HCT116 (cell line): Measurements from ENCODE around the gene SLC7A10. TPM values are rescaled to one million over a fixed set of nuclear protein-coding genes. Genes with fewer than 3 reads are reported as not detected.

Experiments used
- ATAC-seq: fragments of 200-7000 bp; cut with Tn5 transposase; 2 replicates; pipeline ENCODE4 v1.9.1; 2020; ENCODE audit warnings: mild to moderate bottlenecking, moderate library complexity
- BruUV-seq: library from RNA; stranded (reverse); fragments of 400-500 nt; replicated peaks from 2 replicates; lab custom pipeline; 2021; lab: Mats Ljungman, UMichigan
- CTCF ChIA-PET: fragments of 300-600 bp; sonication (Branson Sonifier 250); formaldehyde crosslinking; loops from one replicate; lab custom pipeline; 2021; ENCODE audit warnings: antibody characterized with exemption; lab: Charles Lee
- POLR2A ChIA-PET: fragments of 300-600, 350-600 bp; sonication (Branson Sonifier 250); formaldehyde crosslinking; loops from one replicate; lab custom pipeline; 2021; ENCODE audit warnings: antibody characterized with exemption; lab: Charles Lee
- RAD21 ChIA-PET, 2 experiments: fragments of 300-600 bp; sonication (Branson Sonifier 250); formaldehyde crosslinking; loops; one replicate each; lab custom pipeline; 2023; ENCODE audit warnings: low total read pairs in 2 of 2; ENCODE audit not compliant: uncharacterized antibody in 2 of 2, unreplicated experiment in 2 of 2, low non-redundant PET in 1 of 2; lab: Charles Lee
- DNase-seq: peaks from one replicate; pipeline ENCODE4 v3.0.0-alpha.2; 2010; ENCODE audit warnings: low read depth, low spot score
- H2AFZ ChIP-seq: fragments of 200-600 bp; shearing (Covaris generic), sonication (generic); 2 replicates; pipeline ENCODE4 v1.6.1; 2017; ENCODE audit warnings: low read depth, mixed run types, mixed read lengths, antibody characterized with exemption, low read length; ENCODE audit not compliant: poor library complexity, severe bottlenecking
- H3K27ac ChIP-seq: 2 replicates; pipeline ENCODE4 v1.5.1; 2012; ENCODE audit warnings: low read depth, low read length
- H3K27me3 ChIP-seq: fragments of 200-600 bp; sonication (generic); 2 replicates; pipeline ENCODE4 v1.6.1; 2016; ENCODE audit warnings: mixed run types, low read length, mixed read lengths; ENCODE audit not compliant: insufficient read depth
- H3K36me3 ChIP-seq, 2 experiments: fragments of 200-500 bp in 1 of 2; fragments of 200-600 bp in 1 of 2; sonication (Bioruptor generic) in 1 of 2; sonication (generic) in 1 of 2; 2 replicates each; pipeline versions ENCODE4 v1.5.1 to v1.6.1; 2014 to 2016; ENCODE audit warnings: low read length in 2 of 2, inconsistent platforms in 1 of 2, mixed read lengths in 1 of 2, mixed run types in 1 of 2; ENCODE audit not compliant: insufficient read depth in 2 of 2, control insufficient read depth in 1 of 2
- H3K4me1 ChIP-seq, 2 experiments: fragments of 200-600 bp in 1 of 2; sonication (generic) in 1 of 2; 2 replicates each; pipeline versions ENCODE4 v1.5.1 to v1.6.1; 2012 to 2017; ENCODE audit warnings: low read length in 2 of 2, inconsistent platforms in 1 of 2, mild to moderate bottlenecking in 1 of 2, mixed read lengths in 1 of 2, mixed run types in 1 of 2, moderate library complexity in 1 of 2; ENCODE audit not compliant: insufficient read depth in 2 of 2, control insufficient read depth in 1 of 2
- H3K4me2 ChIP-seq: fragments of 200-600 bp; sonication (generic); 2 replicates; pipeline ENCODE4 v1.6.1; 2017; ENCODE audit warnings: mixed run types, low read length, mixed read lengths
- H3K4me3 ChIP-seq, 2 experiments: fragments of 200-600 bp in 1 of 2; sonication (generic) in 1 of 2; replicated peaks in 1 of 2; 2 replicates each; pipeline ENCODE4 v1.5.1; 2011 to 2016; ENCODE audit warnings: low read length in 2 of 2, control low read depth in 1 of 2, low read depth in 1 of 2, mild to moderate bottlenecking in 1 of 2, mixed read lengths in 1 of 2, mixed run types in 1 of 2
- H3K79me2 ChIP-seq: fragments of 200-600 bp; sonication (generic); 2 replicates; pipeline ENCODE4 v1.6.1; 2017; ENCODE audit warnings: mild to moderate bottlenecking, mixed run types, low read length, moderate library complexity, mixed read lengths; ENCODE audit not compliant: insufficient read depth
- H3K9ac ChIP-seq: fragments of 200-600 bp; sonication (generic); 2 replicates; pipeline ENCODE4 v1.6.1; 2016; ENCODE audit warnings: low read length, mixed read lengths
- H3K9me2 ChIP-seq: fragments of 200-600 bp; sonication (generic), shearing (Covaris generic); 2 replicates; pipeline ENCODE4 v1.6.1; 2017; ENCODE audit warnings: mixed run types, mild to moderate bottlenecking, moderate library complexity; ENCODE audit not compliant: insufficient read depth
- H3K9me3 ChIP-seq, 2 experiments: fragments of 200-500 bp in 1 of 2; fragments of 200-600 bp in 1 of 2; sonication (Bioruptor generic) in 1 of 2; sonication (generic) in 1 of 2; 2 replicates each; pipeline ENCODE4 v1.6.1; 2014 to 2017; ENCODE audit warnings: low read length in 2 of 2, mixed read lengths in 2 of 2, inconsistent platforms in 1 of 2, low read depth in 1 of 2, mild to moderate bottlenecking in 1 of 2, mixed run types in 1 of 2, moderate library complexity in 1 of 2; ENCODE audit not compliant: control insufficient read depth in 1 of 2, insufficient read depth in 1 of 2
- H4K20me1 ChIP-seq: fragments of 200-600 bp; sonication (generic), shearing (Covaris generic); 2 replicates; pipeline ENCODE4 v1.6.1; 2017; ENCODE audit warnings: mixed run types, mild to moderate bottlenecking, moderate library complexity; ENCODE audit not compliant: insufficient read depth
- ATF3 ChIP-seq: IDR thresholded peaks from 2 replicates; pipeline ENCODE4 v1.6.1; 2012
- CEBPB ChIP-seq: IDR thresholded peaks from 2 replicates; pipeline ENCODE4 v1.6.1; 2012; ENCODE audit warnings: low read depth
- CTCF ChIP-seq, 3 experiments: fragments of 200-600 bp in 1 of 3; sonication (generic) in 1 of 3; IDR thresholded peaks in 2 of 3; conservative IDR thresholded peaks in 1 of 3; 2 replicates each; pipeline ENCODE4 v1.5.1; 2012 to 2017; ENCODE audit warnings: low read depth in 2 of 3, low read length in 2 of 3, antibody characterized with exemption in 1 of 3, borderline replicate concordance in 1 of 3, control low read depth in 1 of 3, mild to moderate bottlenecking in 1 of 3, mixed read lengths in 1 of 3, mixed run types in 1 of 3, moderate library complexity in 1 of 3; ENCODE audit not compliant: insufficient read depth in 1 of 3
- EGR1 ChIP-seq: IDR thresholded peaks from 2 replicates; pipeline ENCODE4 v1.6.1; 2012; ENCODE audit warnings: low read depth
- EZH2phosphoT487 ChIP-seq: fragments of 200-600 bp; IDR thresholded peaks from 2 replicates; pipeline ENCODE4 v1.6.1; 2018; ENCODE audit warnings: antibody characterized with exemption, borderline replicate concordance
- FOSL1 ChIP-seq: IDR thresholded peaks from 2 replicates; pipeline ENCODE4 v1.6.1; 2012; ENCODE audit warnings: low read depth
- MAX ChIP-seq: IDR thresholded peaks from 2 replicates; pipeline ENCODE4 v1.6.1; 2012
- POLR2A ChIP-seq: IDR thresholded peaks from 2 replicates; pipeline ENCODE4 v1.7.0; 2011; ENCODE audit warnings: borderline replicate concordance; ENCODE audit not compliant: insufficient read depth, insufficient read length; ENCODE audit errors: extremely low read depth
- POLR2AphosphoS5 ChIP-seq: IDR thresholded peaks from 2 replicates; pipeline ENCODE4 v1.6.1; 2011; ENCODE audit warnings: mild to moderate bottlenecking, low read depth, low read length, moderate library complexity
- SIN3A ChIP-seq: IDR thresholded peaks from 2 replicates; pipeline ENCODE4 v1.6.1; 2012; ENCODE audit warnings: low read depth
- SP1 ChIP-seq: IDR thresholded peaks from 2 replicates; pipeline ENCODE4 v1.6.1; 2012; ENCODE audit warnings: low read depth
- YY1 ChIP-seq: IDR thresholded peaks from 2 replicates; pipeline ENCODE4 v1.6.1; 2011; ENCODE audit warnings: low read length, low read depth, moderate library complexity, mild to moderate bottlenecking; ENCODE audit not compliant: insufficient replicate concordance; ENCODE audit errors: extremely low read depth
- ZBTB33 ChIP-seq: IDR thresholded peaks from 2 replicates; pipeline ENCODE4 v1.6.1; 2011; ENCODE audit warnings: mild to moderate bottlenecking, low read length, moderate library complexity; ENCODE audit not compliant: insufficient replicate concordance; ENCODE audit errors: extremely low read depth
- ZFX ChIP-seq: fragments of 450-650 bp; IDR thresholded peaks from 2 replicates; pipeline ENCODE4 v1.6.1; 2017
- ZNF274 ChIP-seq: fragments of 200-500 bp; sonication (Bioruptor generic); IDR thresholded peaks from 2 replicates; pipeline ENCODE4 v1.6.1; 2014; ENCODE audit warnings: mild to moderate bottlenecking, low read depth, low read length, inconsistent platforms
- intact Hi-C: fragments of 100-400 bp; cut with micrococcal nuclease; formaldehyde crosslinking; loops from 2 replicates; pipeline ENCODE4 v1.10.0; 2022
- total RNA-seq: library from RNA; stranded (reverse); gene quantifications from one replicate; pipeline ENCODE4 v1.2.1, GENCODE V29; 2021; ENCODE audit not compliant: unreplicated experiment

SLC7A10 gene
- total RNA-seq, 1 experiment from 2014 or later, result 0.25 TPM

GRCh38 chr19:33268162-33268991, 42.7 kb upstream of the SLC7A10 start:
- DNase-seq (no peak), ATAC-seq (no peak)
- H3K79me2 ChIP-seq, result no peaks in the 10 kb centered on the region
- H3K4me2 ChIP-seq, result no peak overlapping the region
- H3K4me1 ChIP-seq, result no peaks in the 10 kb centered on the region
- intact Hi-C loops, result no loop called here
- no peak overlapping the region for H3K27ac ChIP-seq
- no peaks in the 10 kb centered on the region for H3K9me2 ChIP-seq
- BruUV-seq, result no TSS peak
- CTCF ChIA-PET, result no interaction called here
- TF ChIP-seq ATF3, result no peak
- TF ChIP-seq YY1, result no peak
- no peak for TF ChIP-seq EGR1
- no peak for TF ChIP-seq SP1
- TF ChIP-seq FOSL1, result no peak
- no peak for TF ChIP-seq EZH2phosphoT487
- no peak for TF ChIP-seq CEBPB
- no peak for TF ChIP-seq MAX
- no peaks in the 10 kb centered on the region for H3K27me3 ChIP-seq
- POLR2A ChIA-PET, result no interaction called here
- H2AFZ ChIP-seq, result no peak overlapping the region
- H4K20me1 ChIP-seq, result no peaks in the 10 kb centered on the region
- H3K36me3 ChIP-seq, result no peaks in the 10 kb centered on the region
- RAD21 ChIA-PET, result no interaction called here
- no peak overlapping the region for H3K4me3 ChIP-seq
- no peak overlapping the region for H3K9ac ChIP-seq
- H3K9me3 ChIP-seq, result no peaks in the 10 kb centered on the region

GRCh38 chr19:33267706-33268105, 42.1 kb upstream of the SLC7A10 start:
- ChIA-PET RAD21 (no interaction called here), POLR2A (no interaction called here), CTCF (no interaction called here)
- H3K27me3 ChIP-seq, result no peaks in the 10 kb centered on the region
- no TSS peak for BruUV-seq
- H3K36me3 ChIP-seq, result no peaks in the 10 kb centered on the region
- H3K9ac ChIP-seq, result no peak overlapping the region
- no peaks in the 10 kb centered on the region for H3K9me2 ChIP-seq
- no peak overlapping the region for H3K4me3 ChIP-seq
- H3K9me3 ChIP-seq, result no peaks in the 10 kb centered on the region
- H3K4me1 ChIP-seq, result no peaks in the 10 kb centered on the region
- intact Hi-C loops, result no loop called here
- no peak overlapping the region for H3K4me2 ChIP-seq
- DNase-seq (no peak), ATAC-seq (no peak)
- H4K20me1 ChIP-seq, result no peaks in the 10 kb centered on the region
- no peaks in the 10 kb centered on the region for H3K79me2 ChIP-seq
- no peak overlapping the region for H2AFZ ChIP-seq
- H3K27ac ChIP-seq, result no peak overlapping the region
- TF ChIP-seq FOSL1, result no peak
- no peak for TF ChIP-seq POLR2AphosphoS5
- no peak for TF ChIP-seq EGR1
- TF ChIP-seq ZNF274, result no peak
- TF ChIP-seq ZBTB33, result no peak
- TF ChIP-seq POLR2A, result no peak
- TF ChIP-seq CTCF (IDR thresholded peaks at IDR 0.05 in 2 of 3, conservative IDR thresholded peaks at IDR 0.05 in 1 of 3; ENCODE audit: borderline replicate concordance in 1 of 3, insufficient read depth in 1 of 3, low read depth in 2 of 3, low read length in 2 of 3), result no peak
- TF ChIP-seq SIN3A, result no peak
- TF ChIP-seq ZFX, result no peak
- TF ChIP-seq EZH2phosphoT487, result no peak
- no peak for TF ChIP-seq MAX
